Measurements from ENCODE around the gene UTP4.

Gene UTP4

GRCh38 chr16:69193855-69194254, 61.4 kb downstream of the UTP4 start:
- no peak for DNase-seq (ENCODE audit: low read depth in 2 of 2)
- no peak for TF ChIP-seq CTCF (IDR thresholded peaks at IDR 0.05; ENCODE audit: low read depth, low read length)
- H3K4me3 ChIP-seq (replicated peaks in 1 of 2; ENCODE audit: low read depth in 2 of 2, low read length in 2 of 2), result no peak overlapping the region

GRCh38 chr16:69194488-69194887, 62.0 kb downstream of the UTP4 start:
- DNase-seq (ENCODE audit: low read depth in 2 of 2), result peak; percentile 24 to 29
- TF ChIP-seq CTCF (IDR thresholded peaks at IDR 0.05; ENCODE audit: low read depth, low read length), result no peak
- H3K4me3 ChIP-seq (replicated peaks in 1 of 2; ENCODE audit: low read depth in 2 of 2, low read length in 2 of 2), result no peak overlapping the region

DNA sequence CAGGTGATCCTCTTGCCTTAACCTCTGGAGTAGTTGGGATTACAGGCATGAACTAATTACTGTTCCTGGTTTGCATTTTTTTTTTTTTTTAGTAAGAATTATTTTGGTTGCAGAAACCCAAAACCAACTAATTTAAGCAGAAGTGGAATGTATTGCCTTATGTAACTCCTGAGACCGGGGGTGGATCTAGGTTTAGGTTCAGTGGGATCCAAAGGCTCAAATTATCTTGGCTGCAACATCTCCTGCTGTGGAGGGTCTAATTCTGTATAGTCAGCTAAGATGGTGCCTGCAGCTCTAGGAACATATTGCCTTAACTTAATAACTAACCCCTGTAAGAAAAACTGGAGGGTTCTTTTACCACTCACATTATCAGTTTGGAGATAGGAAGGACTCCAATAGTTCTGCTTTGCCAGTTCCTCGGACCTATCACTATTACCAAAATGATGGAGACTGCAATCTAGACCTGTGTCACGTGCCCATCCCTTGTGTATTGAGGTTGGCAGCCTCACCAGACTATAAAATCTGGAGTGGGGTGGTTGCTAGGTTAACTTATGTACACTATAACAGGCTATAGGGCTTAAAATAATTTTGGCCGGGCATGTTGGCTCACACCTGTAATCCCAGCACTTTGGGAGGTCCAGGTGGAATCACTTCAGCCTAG, 63.0 kb downstream of the UTP4 start:
- no peak for TF ChIP-seq CTCF (IDR thresholded peaks at IDR 0.05; ENCODE audit: low read depth, low read length)
- no peak for DNase-seq (ENCODE audit: low read depth in 2 of 2)
- H3K4me3 ChIP-seq (replicated peaks in 1 of 2; ENCODE audit: low read depth in 2 of 2, low read length in 2 of 2), result no peak overlapping the region

DNA sequence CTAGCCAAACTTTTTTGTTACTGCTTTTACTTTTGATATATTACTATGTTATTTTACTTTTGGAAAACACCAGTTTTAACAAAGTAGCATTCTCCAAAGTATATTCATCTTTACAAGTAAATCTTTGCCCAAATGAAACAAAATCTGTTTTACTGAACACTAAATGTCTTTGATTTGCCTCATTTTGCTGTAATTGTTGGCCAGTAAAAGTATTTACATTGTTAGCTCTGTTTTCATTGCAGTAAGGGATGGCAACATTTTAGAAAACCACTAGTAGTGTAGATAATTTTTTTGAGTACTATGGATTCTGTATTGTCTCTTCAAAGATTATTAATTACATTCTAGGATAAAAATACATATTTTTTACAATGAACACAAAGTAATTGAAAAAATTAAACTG, 65.1 kb downstream of the UTP4 start:
- no peak for TF ChIP-seq CTCF (IDR thresholded peaks at IDR 0.05; ENCODE audit: low read depth, low read length)
- H3K4me3 ChIP-seq (replicated peaks in 1 of 2; ENCODE audit: low read depth in 2 of 2, low read length in 2 of 2), result no peak overlapping the region
- DNase-seq (ENCODE audit: low read depth in 2 of 2), result no peak

- TF ChIP-seq CTCF (IDR thresholded peaks at IDR 0.05; ENCODE audit: low read depth, low read length), result no peak
- no peak overlapping the region for H3K4me3 ChIP-seq (replicated peaks in 1 of 2; ENCODE audit: low read depth in 2 of 2, low read length in 2 of 2)
- peak; percentile 73 to 87 for DNase-seq (ENCODE audit: low read depth in 2 of 2)
These were observed 66.9 kb downstream of the UTP4 start for GRCh38 chr16:69199382-69199781.

- TF ChIP-seq CTCF (IDR thresholded peaks at IDR 0.05; ENCODE audit: low read depth, low read length), result no peak
- no peak overlapping the region for H3K4me3 ChIP-seq (replicated peaks in 1 of 2; ENCODE audit: low read depth in 2 of 2, low read length in 2 of 2)
- DNase-seq (ENCODE audit: low read depth in 2 of 2), result no peak
These were observed 68.8 kb downstream of the UTP4 start for GRCh38 chr16:69201291-69201690.

GRCh38 chr16:69201787-69202186, 69.3 kb downstream of the UTP4 start:
- no peak overlapping the region for H3K4me3 ChIP-seq (replicated peaks in 1 of 2; ENCODE audit: low read depth in 2 of 2, low read length in 2 of 2)
- no peak for DNase-seq (ENCODE audit: low read depth in 2 of 2)
- no peak for TF ChIP-seq CTCF (IDR thresholded peaks at IDR 0.05; ENCODE audit: low read depth, low read length)

All from cardiac fibroblast (primary cell).